GM18951 (cell line): ENCODE measurements around the gene EXOC5.
"Not testable (repeated sequence)": the region's sequence is repeated elsewhere in the genome, so short reads cannot be mapped to it uniquely, and the experiment has no call there.

Source experiments
- POLR2A ChIP-seq: IDR thresholded peaks from 4 replicates; pipeline ENCODE4 v1.6.1; 2011; ENCODE audit warnings: mild to moderate bottlenecking; ENCODE audit not compliant: insufficient read length, insufficient read depth; ENCODE audit errors: extremely low read depth
- in situ Hi-C: fragments of 300-500 bp; cut with MboI; formaldehyde crosslinking; loops from one replicate; pipeline ENCODE4 v1.12.0; 2022; ENCODE audit warnings: low sequenced_read_pairs, mixed read lengths, inconsistent platforms; ENCODE audit not compliant: unreplicated experiment

The EXOC5 gene

GRCh38 chr14:57232006-57232405 is 36.7 kb downstream of the EXOC5 start:
- in situ Hi-C loops, result no loop called here
- TF ChIP-seq POLR2A, result no peak

- in situ Hi-C loops, result not testable (repeated sequence)
Observed at GRCh38 chr14:57228320-57228719, 40.4 kb downstream of the EXOC5 start.

- TF ChIP-seq POLR2A, result no peak
- in situ Hi-C loops, result no loop called here
Observed at GRCh38 chr14:57227083-57227482, 41.6 kb downstream of the EXOC5 start.

GRCh38 chr14:57221931-57222330 is 46.8 kb downstream of the EXOC5 start:
- TF ChIP-seq POLR2A, result no peak
- in situ Hi-C loops, result no loop called here

- in situ Hi-C loops, result no loop called here
- TF ChIP-seq POLR2A, result no peak
Observed at GRCh38 chr14:57212919-57213318, 55.8 kb downstream of the EXOC5 start.

GRCh38 chr14:57209561-57209960 is 59.1 kb downstream of the EXOC5 start:
- no peak for TF ChIP-seq POLR2A
- in situ Hi-C loops, result no loop called here

GRCh38 chr14:57205938-57206337 is 62.8 kb downstream of the EXOC5 start:
- TF ChIP-seq POLR2A, result no peak
- in situ Hi-C loops, result no loop called here

GRCh38 chr14:57202672-57203071 is 66.0 kb downstream of the EXOC5 start:
- in situ Hi-C loops, result not testable (repeated sequence)

GRCh38 chr14:57199921-57200320 is 68.8 kb downstream of the EXOC5 start:
- no peak for TF ChIP-seq POLR2A
- in situ Hi-C loops, result loop anchor here (25.0 kb wide), 1 partner anchor 713 kb away; no protein-coding TSS in a partner anchor

GRCh38 chr14:57189070-57189469 is 79.6 kb downstream of the EXOC5 start:
- in situ Hi-C loops, result loop anchor here (25.0 kb wide), 1 partner anchor 702 kb away; no protein-coding TSS in a partner anchor
- no peak for TF ChIP-seq POLR2A

GRCh38 chr14:57182760-57183503 is 85.8 kb downstream of the EXOC5 start:
- in situ Hi-C loops, result loop anchor here (25.0 kb wide), 1 partner anchor 696 kb away; no protein-coding TSS in a partner anchor
- TF ChIP-seq POLR2A, result no peak

GRCh38 chr14:57179273-57179672 is 89.4 kb downstream of the EXOC5 start:
- no peak for TF ChIP-seq POLR2A
- in situ Hi-C loops, result loop anchor here (25.0 kb wide), 1 partner anchor 692 kb away; no protein-coding TSS in a partner anchor

- no peak for TF ChIP-seq POLR2A
- in situ Hi-C loops, result no loop called here
Observed at GRCh38 chr14:57174466-57174865, 94.2 kb downstream of the EXOC5 start.

GRCh38 chr14:57171903-57172302 is 96.8 kb downstream of the EXOC5 start:
- in situ Hi-C loops, result no loop called here
- no peak for TF ChIP-seq POLR2A
